ENCODE results near the gene ADAMTS3. TPM values are rescaled to one million over a fixed set of nuclear protein-coding genes. Genes with fewer than 3 reads are reported as not detected.
"Not testable (repeated sequence)": the region's sequence is repeated elsewhere in the genome, so short reads cannot be mapped to it uniquely, and the experiment has no call there.

ADAMTS3 gene
- total and polyA plus RNA-seq, 8 donors: 0.13 to 6.8 (median 0.24) TPM; not detected in 2

GRCh38 chr4:72546456-72546855 is 22.6 kb downstream of the ADAMTS3 start:
- H3K4me3 ChIP-seq: no peak overlapping the region
- H3K9me3 ChIP-seq: no peaks in the 10 kb centered on the region
- no peaks in the 10 kb centered on the region for H3K4me1 ChIP-seq
- no peaks in the 10 kb centered on the region for H3K27me3 ChIP-seq
- DNase-seq: no peak
- intact Hi-C loops (cut with DNase I; ENCODE audit: low total_unique reads): no loop called here
- no peak overlapping the region for H3K27ac ChIP-seq
- H3K36me3 ChIP-seq: peaks cover 0 to 5% (median 0%) of the 10 kb centered on the region in 4 donors
- no peak for TF ChIP-seq POLR2AphosphoS5 (IDR thresholded peaks at IDR 0.05)
- TF ChIP-seq CTCF (IDR thresholded peaks at IDR 0.05): no peak
- no peak for TF ChIP-seq EP300 (IDR thresholded peaks at IDR 0.05)
- no peak for TF ChIP-seq POLR2A (IDR thresholded peaks at IDR 0.05)
- WGBS, 5 donors: 76 to 97% (median 91%) methylated on average over 1 of the region's 1 CpG

- H3K27me3 ChIP-seq; H3K27ac ChIP-seq; intact Hi-C loops (cut with DNase I; ENCODE audit: low total_unique reads); H3K4me1 ChIP-seq; DNase-seq; H3K36me3 ChIP-seq; H3K4me3 ChIP-seq: not testable (repeated sequence)
- WGBS, 5 donors: 8 to 90% (median 54%) methylated on average over 1 of the region's 1 CpG
- peaks cover 0 to 13% (median 6%) of the 10 kb centered on the region in 4 donors for H3K9me3 ChIP-seq
Measured at GRCh38 chr4:72540694-72541093, 28.3 kb downstream of the ADAMTS3 start.

- 61 to 81% (median 68%) methylated on average over 1 of the region's 1 CpG for WGBS, 5 donors
- no peak for TF ChIP-seq POLR2A (IDR thresholded peaks at IDR 0.05)
- TF ChIP-seq EP300 (IDR thresholded peaks at IDR 0.05): no peak
- TF ChIP-seq CTCF (IDR thresholded peaks at IDR 0.05): no peak
- TF ChIP-seq POLR2AphosphoS5 (IDR thresholded peaks at IDR 0.05): no peak
- H3K9me3 ChIP-seq: peaks cover 0 to 13% (median 6%) of the 10 kb centered on the region in 4 donors
- H3K4me1 ChIP-seq: no peaks in the 10 kb centered on the region
- no peaks in the 10 kb centered on the region for H3K36me3 ChIP-seq
- no peak overlapping the region for H3K4me3 ChIP-seq
- H3K27me3 ChIP-seq: no peaks in the 10 kb centered on the region
- intact Hi-C loops (cut with DNase I; ENCODE audit: low total_unique reads): no loop called here
- no peak overlapping the region for H3K27ac ChIP-seq
- no peak for DNase-seq
Measured at GRCh38 chr4:72538006-72538405, 31.0 kb downstream of the ADAMTS3 start.

GRCh38 chr4:72536443-72536842 is 32.6 kb downstream of the ADAMTS3 start:
- H3K27ac ChIP-seq: no peak overlapping the region
- no peaks in the 10 kb centered on the region for H3K27me3 ChIP-seq
- H3K4me1 ChIP-seq: no peaks in the 10 kb centered on the region
- WGBS, 5 donors: 89 to 100% (median 95%) methylated on average over 1 of the region's 1 CpG
- no peak for DNase-seq
- no peak overlapping the region for H3K4me3 ChIP-seq
- no peak for TF ChIP-seq CTCF (IDR thresholded peaks at IDR 0.05)
- TF ChIP-seq EP300 (IDR thresholded peaks at IDR 0.05): no peak
- TF ChIP-seq POLR2AphosphoS5 (IDR thresholded peaks at IDR 0.05): no peak
- no peak for TF ChIP-seq POLR2A (IDR thresholded peaks at IDR 0.05)
- no peaks in the 10 kb centered on the region for H3K36me3 ChIP-seq
- intact Hi-C loops (cut with DNase I; ENCODE audit: low total_unique reads): no loop called here
- peaks cover 0 to 13% (median 6%) of the 10 kb centered on the region in 4 donors for H3K9me3 ChIP-seq

GRCh38 chr4:72531768-72532290 is 37.2 kb downstream of the ADAMTS3 start:
- Histone ChIP-seq H3K9me3 (no peaks in the 10 kb centered on the region), H3K27me3 (no peaks in the 10 kb centered on the region), H3K36me3 (no peaks in the 10 kb centered on the region), H3K27ac (no peak overlapping the region), H3K4me3 (no peak overlapping the region), H3K4me1 (no peaks in the 10 kb centered on the region)
- DNase-seq: no peak
- 92 to 100% (median 98%) methylated on average over 1 of the region's 1 CpG for WGBS, 5 donors
- TF ChIP-seq EP300 (IDR thresholded peaks at IDR 0.05) (no peak), POLR2AphosphoS5 (IDR thresholded peaks at IDR 0.05) (no peak), POLR2A (IDR thresholded peaks at IDR 0.05) (no peak), CTCF (IDR thresholded peaks at IDR 0.05) (no peak)
- intact Hi-C loops (cut with DNase I; ENCODE audit: low total_unique reads): no loop called here

Data from stomach (tissue), 9 donors.